ENCODE measurements around the gene HAUS3.

- TF ChIP-seq, protein P1, sequence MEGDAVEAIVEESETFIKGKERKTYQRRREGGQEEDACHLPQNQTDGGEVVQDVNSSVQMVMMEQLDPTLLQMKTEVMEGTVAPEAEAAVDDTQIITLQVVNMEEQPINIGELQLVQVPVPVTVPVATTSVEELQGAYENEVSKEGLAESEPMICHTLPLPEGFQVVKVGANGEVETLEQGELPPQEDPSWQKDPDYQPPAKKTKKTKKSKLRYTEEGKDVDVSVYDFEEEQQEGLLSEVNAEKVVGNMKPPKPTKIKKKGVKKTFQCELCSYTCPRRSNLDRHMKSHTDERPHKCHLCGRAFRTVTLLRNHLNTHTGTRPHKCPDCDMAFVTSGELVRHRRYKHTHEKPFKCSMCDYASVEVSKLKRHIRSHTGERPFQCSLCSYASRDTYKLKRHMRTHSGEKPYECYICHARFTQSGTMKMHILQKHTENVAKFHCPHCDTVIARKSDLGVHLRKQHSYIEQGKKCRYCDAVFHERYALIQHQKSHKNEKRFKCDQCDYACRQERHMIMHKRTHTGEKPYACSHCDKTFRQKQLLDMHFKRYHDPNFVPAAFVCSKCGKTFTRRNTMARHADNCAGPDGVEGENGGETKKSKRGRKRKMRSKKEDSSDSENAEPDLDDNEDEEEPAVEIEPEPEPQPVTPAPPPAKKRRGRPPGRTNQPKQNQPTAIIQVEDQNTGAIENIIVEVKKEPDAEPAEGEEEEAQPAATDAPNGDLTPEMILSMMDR (IDR thresholded peaks at IDR 0.05; ENCODE audit: borderline replicate concordance, extremely low read depth, low read length, poor library complexity, severe bottlenecking): no peak
- TF ChIP-seq EZH2 (IDR thresholded peaks at IDR 0.05; ENCODE audit: borderline replicate concordance, low read depth, low read length, severe bottlenecking): no peak
Measured at GRCh38 chr4:2289955-2290333, 48.0 kb upstream of the HAUS3 start.
